Measurements from ENCODE around the gene STAT5B. TPM values are rescaled to one million over a fixed set of nuclear protein-coding genes. Genes with fewer than 3 reads are reported as not detected.

STAT5B gene
- polyA plus RNA-seq, 1 donor (not counting 4 experiments of a cell fraction or from before 2014, with no cell fraction given) = 16.1 TPM

- FAIRE-seq = peak; percentile 67
- dilution Hi-C loops (cut with MboI; ENCODE audit: extremely low pct_ligation_motif_present, low sequenced_read_pairs) = loop anchor here (25.0 kb wide), 1 partner anchor 198 kb away; no protein-coding TSS in a partner anchor
- no peaks in the 10 kb centered on the region for H3K9me3 ChIP-seq (ENCODE audit: control insufficient read depth, low read depth, low read length)
- no peaks in the 10 kb centered on the region for H3K79me2 ChIP-seq (ENCODE audit: control insufficient read depth, insufficient read depth, low read length)
- H4K20me1 ChIP-seq (ENCODE audit: control insufficient read depth, extremely low read depth, insufficient read depth, low read length) = peaks cover 2% of the 10 kb centered on the region
- no peak overlapping the region for H3K9ac ChIP-seq (ENCODE audit: control insufficient read depth, extremely low read depth, insufficient read depth, low read length)
- H3K27me3 ChIP-seq (ENCODE audit: control insufficient read depth, extremely low read depth, insufficient read depth, low read length) = no peaks in the 10 kb centered on the region
- no peak for DNase-seq (ENCODE audit: low read depth, low spot score)
- H3K4me2 ChIP-seq (ENCODE audit: control insufficient read depth, extremely low read depth, insufficient read depth, low read depth, low read length) = no peak overlapping the region
- H3K27ac ChIP-seq (ENCODE audit: control insufficient read depth, insufficient read depth, low read length) = peak overlapping the region; percentile 50
- peaks cover 2% of the 10 kb centered on the region for H3K9me1 ChIP-seq (ENCODE audit: control insufficient read depth, extremely low read depth, insufficient read depth, low read length)
- H3K36me3 ChIP-seq (ENCODE audit: control insufficient read depth in 2 of 2, extremely low read depth in 1 of 2, insufficient read depth in 2 of 2, low read length in 2 of 2) = peaks cover 20 to 26% of the 10 kb centered on the region in 2 experiments
- H2AFZ ChIP-seq (ENCODE audit: control insufficient read depth, low read length) = no peak overlapping the region
- TF ChIP-seq EZH2 (IDR thresholded peaks at IDR 0.05; ENCODE audit: low read length) (no peak), CTCF (optimal IDR thresholded peaks at IDR 0.05 in 1 of 3, IDR thresholded peaks at IDR 0.05 in 1 of 3, conservative IDR thresholded peaks at IDR 0.05 in 1 of 3; ENCODE audit: extremely low read depth in 1 of 3, insufficient read depth in 2 of 3, low read length in 3 of 3) (no peak)
- H3K4me3 ChIP-seq (ENCODE audit: control insufficient read depth in 2 of 3, extremely low read depth in 1 of 3, insufficient read depth in 2 of 3, low read depth in 1 of 3, low read length in 3 of 3) = no peak overlapping the region
- H3K4me1 ChIP-seq (ENCODE audit: control insufficient read depth, extremely low read depth, insufficient read depth, low read length) = peaks cover 15% of the 10 kb centered on the region
Measured at GRCh38 chr17:42313773-42314566, 37.8 kb upstream of the STAT5B start.

GRCh38 chr17:42313389-42313772 is 37.2 kb upstream of the STAT5B start:
- Histone ChIP-seq H3K27me3 (ENCODE audit: control insufficient read depth, extremely low read depth, insufficient read depth, low read length) (peaks cover 2% of the 10 kb centered on the region), H3K4me2 (ENCODE audit: control insufficient read depth, extremely low read depth, insufficient read depth, low read depth, low read length) (no peak overlapping the region), H3K9ac (ENCODE audit: control insufficient read depth, extremely low read depth, insufficient read depth, low read length) (no peak overlapping the region), H3K4me3 (ENCODE audit: control insufficient read depth in 2 of 3, extremely low read depth in 1 of 3, insufficient read depth in 2 of 3, low read depth in 1 of 3, low read length in 3 of 3) (no peak overlapping the region), H2AFZ (ENCODE audit: control insufficient read depth, low read length) (no peak overlapping the region), H3K36me3 (ENCODE audit: control insufficient read depth in 2 of 2, extremely low read depth in 1 of 2, insufficient read depth in 2 of 2, low read length in 2 of 2) (peaks cover 18 to 23% of the 10 kb centered on the region in 2 experiments), H3K9me1 (ENCODE audit: control insufficient read depth, extremely low read depth, insufficient read depth, low read length) (no peaks in the 10 kb centered on the region), H3K79me2 (ENCODE audit: control insufficient read depth, insufficient read depth, low read length) (no peaks in the 10 kb centered on the region), H3K27ac (ENCODE audit: control insufficient read depth, insufficient read depth, low read length) (peak overlapping the region; percentile 50), H3K9me3 (ENCODE audit: control insufficient read depth, low read depth, low read length) (no peaks in the 10 kb centered on the region), H4K20me1 (ENCODE audit: control insufficient read depth, extremely low read depth, insufficient read depth, low read length) (peaks cover 2% of the 10 kb centered on the region), H3K4me1 (ENCODE audit: control insufficient read depth, extremely low read depth, insufficient read depth, low read length) (peaks cover 15% of the 10 kb centered on the region)
- TF ChIP-seq CTCF (optimal IDR thresholded peaks at IDR 0.05 in 1 of 3, IDR thresholded peaks at IDR 0.05 in 1 of 3, conservative IDR thresholded peaks at IDR 0.05 in 1 of 3; ENCODE audit: extremely low read depth in 1 of 3, insufficient read depth in 2 of 3, low read length in 3 of 3) (no peak), EZH2 (IDR thresholded peaks at IDR 0.05; ENCODE audit: low read length) (no peak)
- FAIRE-seq (no peak), DNase-seq (ENCODE audit: low read depth, low spot score) (no peak)
- dilution Hi-C loops (cut with MboI; ENCODE audit: extremely low pct_ligation_motif_present, low sequenced_read_pairs) = loop anchor here (25.0 kb wide), 1 partner anchor 199 kb away; no protein-coding TSS in a partner anchor

All from keratinocyte (primary cell).